Left renal cortex interstitium (tissue), 4 donors: ENCODE measurements around the gene IBA57. TPM values are rescaled to one million over a fixed set of nuclear protein-coding genes. Genes with fewer than 3 reads are reported as not detected.
"Not testable (repeated sequence)": the region's sequence is repeated elsewhere in the genome, so short reads cannot be mapped to it uniquely, and the experiment has no call there.

Source experiments
- DNase-seq, 4 donors: peaks; one replicate each; pipeline ENCODE4 v3.0.0-alpha.2; 2013; ENCODE audit warnings: low read depth in 4 of 4, low spot score in 2 of 4, missing footprints in 1 of 4
- polyA plus RNA-seq, 4 donors: library from polyadenylated mRNA; unstranded; fragments of 120-200 nt; gene quantifications; one replicate each; pipeline ENCODE4 v1.2.1, GENCODE V29; 2013; ENCODE audit not compliant: insufficient read length in 4 of 4

The IBA57 gene
- polyA plus RNA-seq, 4 donors, result 4.1 to 6.6 (median 5.8) TPM

DNA sequence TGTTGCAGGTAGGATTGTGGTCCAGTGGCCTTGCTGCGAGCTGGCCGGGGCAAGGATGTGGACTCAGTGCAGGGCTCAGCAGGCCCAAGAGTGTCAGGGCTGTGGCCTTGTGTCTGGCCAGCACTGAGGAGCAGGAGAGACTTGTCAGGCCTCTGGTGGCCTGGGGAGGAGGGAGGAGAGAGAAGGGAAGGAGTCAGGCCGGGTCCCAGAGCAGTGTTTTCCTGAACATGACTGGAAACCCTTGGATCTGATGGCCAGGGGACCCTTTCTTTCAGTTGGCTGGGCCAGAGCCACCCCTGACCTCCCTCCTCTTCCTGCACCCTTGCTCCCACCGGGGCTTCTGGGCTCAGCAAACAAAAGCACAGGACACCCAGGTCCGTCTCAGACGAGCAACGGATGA lies 5.1 kb downstream of the IBA57 start:
- DNase-seq, result no peak

DNA sequence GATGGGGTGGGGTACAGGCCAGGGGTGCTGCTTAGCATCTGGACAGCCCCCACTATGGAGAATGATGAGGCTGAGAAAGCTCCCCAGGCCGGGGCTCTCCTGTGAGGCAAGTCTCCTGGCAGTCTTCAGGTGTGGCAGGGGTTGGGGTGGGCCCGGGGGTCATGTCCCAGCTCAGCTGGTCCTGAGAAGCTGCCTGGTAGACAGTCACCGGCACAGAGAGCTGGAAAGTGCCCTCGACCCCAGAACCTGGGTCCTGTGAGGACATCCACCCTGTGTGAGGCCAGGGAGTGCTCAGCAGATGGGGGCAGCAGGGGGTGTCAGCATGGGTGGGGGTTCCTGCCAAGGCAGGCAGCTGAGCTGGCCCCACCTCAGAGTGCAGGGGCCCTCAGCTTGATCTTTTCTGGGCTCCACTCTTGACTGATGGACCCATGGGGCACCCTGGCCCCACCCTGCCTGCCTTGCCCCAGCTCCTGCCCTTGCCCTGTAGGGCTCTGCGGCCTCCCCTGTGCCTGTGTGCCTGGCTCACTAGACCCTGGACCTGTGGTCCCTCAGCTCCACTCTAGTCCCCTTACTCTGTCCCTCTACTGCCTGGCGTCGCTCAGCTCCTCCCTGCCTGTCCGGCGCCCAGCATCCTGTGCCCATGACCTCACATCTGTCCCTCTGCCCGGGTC lies 5.8 kb downstream of the IBA57 start:
- DNase-seq, result no peak

DNA sequence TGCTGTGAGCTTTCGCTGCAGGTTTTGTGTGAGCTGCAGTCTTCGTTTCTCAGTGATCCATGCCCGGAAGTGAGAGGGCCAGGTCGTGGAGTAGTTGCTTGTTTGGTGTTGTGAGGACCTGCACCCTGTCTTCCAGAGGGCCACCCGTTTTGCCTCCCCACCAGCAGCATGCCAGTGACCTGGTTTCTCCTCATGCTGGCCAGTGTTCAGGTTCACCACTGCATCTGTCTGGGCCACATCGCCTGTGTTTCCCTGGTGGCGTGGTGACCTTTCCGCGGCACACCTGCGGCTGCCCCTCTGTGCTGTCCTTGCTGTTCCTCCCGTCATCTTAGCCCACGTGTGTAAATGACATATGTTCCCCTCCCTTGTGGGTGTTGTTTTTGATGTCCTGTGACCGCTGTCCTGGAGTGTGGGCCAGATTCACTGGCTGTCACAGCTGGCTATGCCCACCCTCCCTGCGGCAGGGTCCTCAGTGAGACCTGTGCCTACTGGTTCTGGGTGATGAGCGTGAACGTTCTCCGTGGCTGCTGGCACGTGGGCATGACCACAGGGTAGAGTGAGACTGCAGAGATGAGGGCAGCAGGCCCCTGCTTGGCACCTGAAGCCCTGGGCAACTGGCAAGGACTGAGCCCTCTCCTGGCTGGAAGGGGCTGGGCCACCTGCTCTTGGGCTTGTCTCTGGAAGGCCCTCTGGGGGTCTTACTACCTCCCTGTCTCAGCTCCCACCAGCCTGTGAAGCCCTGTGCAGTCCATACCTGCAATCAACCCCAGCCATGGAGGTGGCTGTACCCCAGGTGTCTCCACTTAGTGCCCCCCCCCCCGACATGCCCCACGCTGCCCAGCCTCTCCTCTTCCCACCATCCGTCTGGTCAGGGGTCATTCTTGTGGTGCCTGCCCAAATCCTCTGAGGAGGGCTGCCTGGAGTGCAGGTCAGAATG lies 7.3 kb downstream of the IBA57 start:
- DNase-seq, result no peak

DNA sequence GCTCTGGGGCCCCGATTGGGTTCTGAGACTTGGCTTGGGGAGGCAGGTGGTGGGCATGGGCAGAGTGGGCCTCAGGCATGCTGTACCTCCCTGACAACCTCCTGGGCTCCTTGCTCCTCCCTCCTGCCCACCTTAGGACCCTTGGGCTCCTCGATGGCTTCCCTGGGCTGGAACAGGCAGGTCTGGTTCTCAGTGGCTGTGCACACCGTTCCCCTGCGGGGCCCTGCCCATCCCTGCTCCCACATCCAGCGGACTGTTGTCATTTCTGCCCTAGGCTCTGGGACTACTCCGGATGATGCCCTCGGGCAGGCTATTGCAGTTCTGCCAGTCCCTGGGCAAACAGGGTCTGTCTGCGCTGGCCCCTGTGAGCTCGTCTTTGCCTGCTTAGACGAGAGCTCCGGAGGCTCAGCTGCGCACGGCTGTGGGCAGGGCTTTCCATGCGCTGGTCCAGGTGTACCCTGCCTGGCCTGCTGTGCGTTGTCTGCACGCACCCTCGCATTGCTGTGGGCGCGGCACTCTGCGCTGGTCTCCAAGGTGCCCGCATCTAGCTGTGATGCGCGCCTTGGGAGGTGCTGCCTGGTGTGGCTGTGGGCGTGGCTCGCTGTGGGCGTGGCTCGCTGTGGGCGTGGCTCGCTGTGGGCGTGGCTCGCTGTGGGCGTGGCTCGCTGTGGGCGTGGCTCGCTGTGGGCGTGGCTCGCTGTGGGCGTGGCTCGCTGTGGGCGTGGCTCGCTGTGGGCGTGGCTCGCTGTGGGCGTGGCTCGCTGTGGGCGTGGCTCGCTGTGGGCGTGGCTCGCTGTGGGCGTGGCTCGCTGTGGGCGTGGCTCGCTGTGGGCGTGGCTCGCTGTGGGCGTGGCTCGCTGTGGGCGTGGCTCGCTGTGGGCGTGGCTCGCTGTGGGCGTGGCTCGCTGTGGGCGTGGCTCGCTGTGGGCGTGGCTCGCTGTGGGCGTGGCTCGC lies 8.2 kb downstream of the IBA57 start:
- not testable (repeated sequence) for DNase-seq

DNA sequence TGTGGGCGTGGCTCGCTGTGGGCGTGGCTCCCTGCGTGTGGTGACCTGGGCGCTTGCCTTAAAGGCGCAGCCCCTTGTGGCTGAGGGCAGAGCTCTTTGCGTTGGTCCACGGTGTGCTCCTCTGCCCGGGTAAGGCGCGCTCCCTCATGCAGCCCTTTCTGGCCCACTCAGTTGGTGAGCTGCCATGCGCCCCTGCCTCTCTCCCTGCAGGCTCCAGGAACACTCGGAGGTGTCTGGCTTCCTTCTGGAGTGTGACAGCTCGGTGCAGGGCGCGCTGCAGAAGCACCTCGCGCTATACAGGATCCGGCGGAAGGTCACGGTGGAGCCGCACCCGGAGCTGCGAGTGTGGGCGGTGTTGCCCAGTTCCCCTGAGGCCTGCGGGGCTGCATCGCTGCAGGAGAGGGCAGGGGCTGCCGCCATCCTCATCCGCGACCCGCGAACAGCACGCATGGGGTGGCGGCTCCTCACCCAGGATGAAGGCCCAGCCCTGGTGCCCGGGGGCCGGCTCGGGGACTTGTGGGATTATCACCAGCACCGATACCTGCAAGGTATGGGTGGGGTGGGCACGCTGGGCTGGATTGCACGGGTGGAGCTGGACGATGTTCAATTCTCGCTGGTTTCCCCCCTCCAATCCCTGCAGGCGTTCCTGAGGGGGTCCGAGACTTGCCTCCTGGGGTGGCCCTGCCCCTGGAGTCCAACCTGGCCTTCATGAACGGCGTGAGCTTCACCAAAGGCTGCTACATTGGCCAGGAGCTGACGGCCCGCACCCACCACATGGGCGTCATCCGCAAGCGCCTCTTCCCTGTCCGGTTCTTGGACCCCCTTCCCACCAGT lies 9.1 kb downstream of the IBA57 start:
- no peak for DNase-seq

DNA sequence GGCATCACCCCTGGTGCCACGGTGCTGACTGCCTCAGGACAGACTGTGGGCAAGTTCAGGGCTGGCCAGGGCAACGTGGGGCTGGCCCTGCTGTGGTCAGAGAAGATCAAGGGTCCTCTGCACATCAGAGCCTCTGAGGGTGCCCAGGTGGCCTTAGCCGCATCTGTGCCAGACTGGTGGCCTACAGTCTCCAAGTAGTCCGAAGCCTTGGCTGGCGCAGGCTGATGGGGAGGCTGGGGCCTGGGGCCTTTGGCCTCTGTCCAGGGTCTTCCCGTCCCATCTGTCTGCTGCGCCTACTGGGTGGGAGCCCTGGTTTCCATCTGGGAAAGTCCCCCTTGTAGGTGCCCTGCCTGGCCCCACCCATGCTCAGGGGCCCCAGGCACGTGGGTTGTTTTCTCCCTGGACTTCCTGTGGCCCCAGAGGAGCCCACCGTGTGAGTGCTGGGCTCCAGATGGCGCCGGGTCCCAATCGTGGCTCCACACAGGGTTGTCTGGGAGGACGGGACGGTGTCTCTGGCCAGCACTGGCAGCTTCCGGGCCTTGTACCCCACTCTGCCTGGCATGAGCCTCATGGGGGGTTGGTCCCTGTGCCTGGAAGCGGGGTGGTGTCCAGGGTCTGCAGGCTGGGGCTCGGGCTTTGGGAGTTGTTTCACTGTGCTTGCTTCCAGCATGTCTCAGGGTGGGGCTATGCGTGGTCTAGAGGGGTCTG lies 9.9 kb downstream of the IBA57 start:
- DNase-seq, result no peak

DNA sequence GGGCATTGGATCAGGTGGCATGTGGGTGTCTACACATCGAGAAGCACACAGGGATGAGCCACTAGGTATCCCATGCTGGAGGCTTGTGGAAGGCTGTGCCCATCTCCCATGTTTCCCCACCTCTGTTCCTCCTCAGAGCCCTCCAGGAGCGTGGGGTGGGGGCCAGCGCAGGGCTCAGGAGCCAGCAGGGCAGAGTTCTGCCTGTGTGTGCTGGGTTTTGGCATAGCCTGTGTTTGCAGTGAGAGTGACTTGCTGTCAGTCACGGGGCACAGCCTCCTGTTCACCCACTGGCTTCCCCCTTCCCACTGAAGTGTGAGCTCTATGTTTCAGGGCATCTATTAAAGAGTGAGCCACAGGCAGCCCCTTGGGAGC lies 10.4 kb downstream of the IBA57 start:
- no peak for DNase-seq

DNA sequence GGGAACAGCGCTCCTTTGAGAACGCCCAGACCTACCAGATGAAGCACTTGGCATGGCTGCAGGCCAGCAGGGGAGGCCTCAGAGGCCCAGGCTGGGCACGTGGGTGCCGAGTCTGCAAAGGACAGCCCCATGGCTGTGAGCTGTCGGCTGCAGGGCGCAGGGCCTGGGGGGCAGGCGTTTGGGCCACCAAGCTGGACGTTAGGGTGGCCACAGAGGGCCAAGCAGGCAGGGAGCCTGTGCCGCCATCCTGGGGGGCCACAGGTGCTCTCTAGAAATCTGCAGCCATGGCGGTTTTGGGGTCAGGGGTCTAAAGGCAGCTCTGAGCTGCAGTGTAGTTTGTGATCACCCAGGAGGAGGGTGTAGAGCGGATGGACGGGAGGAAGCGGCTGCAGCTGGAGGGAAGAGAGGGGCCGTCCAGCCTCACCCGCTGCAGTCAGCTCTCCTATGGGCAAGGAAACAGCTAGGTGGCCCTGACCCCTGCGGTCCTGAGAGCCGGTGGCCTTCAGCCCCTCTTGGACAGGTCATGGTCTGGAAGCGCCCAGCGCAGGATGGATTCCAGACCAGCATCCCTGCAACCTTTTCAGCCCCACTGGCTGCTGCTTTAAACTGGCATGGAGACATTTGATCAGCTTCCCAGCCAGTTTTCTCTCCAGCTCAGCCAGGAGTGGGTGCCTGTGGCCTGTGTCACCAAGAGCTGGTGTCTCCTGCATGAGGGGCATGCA lies 11.0 kb downstream of the IBA57 start:
- no peak for DNase-seq

DNA sequence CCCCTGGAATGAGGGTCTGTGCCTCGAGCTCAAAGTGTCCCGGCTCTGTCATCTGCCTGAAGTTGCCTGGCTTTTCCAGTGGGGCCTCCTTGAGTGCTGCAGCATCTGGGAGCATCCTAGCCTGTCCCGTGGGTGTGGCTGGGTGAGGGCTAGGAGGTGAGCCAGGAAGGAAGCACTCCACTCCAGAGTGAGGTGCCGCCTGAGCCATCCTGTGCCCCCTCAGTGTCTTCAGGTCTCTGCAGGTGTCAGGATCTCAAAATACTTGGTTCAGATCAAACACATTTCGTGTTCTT lies 11.5 kb downstream of the IBA57 start:
- DNase-seq, result no peak

DNA sequence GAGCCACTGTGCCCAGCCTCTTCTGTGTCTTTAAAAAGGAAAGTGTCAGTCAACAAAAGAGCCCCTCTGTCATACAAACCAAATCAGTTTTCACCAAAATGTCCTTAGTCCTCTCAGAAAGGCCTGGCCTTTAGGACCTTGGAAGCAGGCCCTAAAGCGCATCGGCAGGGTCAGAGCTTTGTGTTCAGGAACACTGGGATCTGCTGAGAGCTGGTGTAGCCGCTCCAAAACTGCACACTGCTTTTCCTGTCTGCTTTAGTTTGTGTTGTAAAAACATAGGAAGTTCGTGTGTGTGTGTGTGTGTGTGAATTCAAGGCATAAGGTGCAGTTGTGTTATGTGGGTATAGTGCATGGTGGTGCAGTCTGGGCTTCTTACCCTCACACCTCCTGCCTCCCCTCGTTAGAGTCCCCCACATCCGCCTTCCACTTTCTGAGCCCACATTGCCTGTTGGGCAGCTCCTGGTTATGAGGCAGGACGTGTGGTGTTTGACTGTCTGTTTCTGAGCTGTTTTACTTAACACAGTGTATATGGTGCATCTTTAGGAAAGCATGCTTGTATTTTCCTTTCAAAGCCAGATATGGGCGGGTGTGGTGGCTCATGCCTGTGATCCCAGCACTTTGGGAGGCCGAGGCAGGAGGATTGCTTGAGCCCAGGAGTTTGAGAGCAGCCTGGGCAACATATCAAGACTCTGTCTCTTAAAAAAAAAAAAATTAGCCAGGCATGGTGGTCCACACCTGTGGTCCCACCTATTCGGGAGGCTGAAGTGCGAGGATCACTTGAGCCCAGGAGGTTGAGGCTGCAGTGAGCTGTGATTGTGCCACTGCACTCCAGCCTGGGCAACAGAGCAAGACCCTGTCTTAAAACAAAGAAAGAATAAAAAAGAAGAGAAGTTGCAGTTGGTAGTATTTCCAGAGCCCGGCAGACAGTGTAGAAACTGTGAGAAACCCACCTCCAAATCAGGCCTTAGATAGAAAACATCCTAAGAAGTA lies 12.4 kb downstream of the IBA57 start:
- no peak for DNase-seq

DNA sequence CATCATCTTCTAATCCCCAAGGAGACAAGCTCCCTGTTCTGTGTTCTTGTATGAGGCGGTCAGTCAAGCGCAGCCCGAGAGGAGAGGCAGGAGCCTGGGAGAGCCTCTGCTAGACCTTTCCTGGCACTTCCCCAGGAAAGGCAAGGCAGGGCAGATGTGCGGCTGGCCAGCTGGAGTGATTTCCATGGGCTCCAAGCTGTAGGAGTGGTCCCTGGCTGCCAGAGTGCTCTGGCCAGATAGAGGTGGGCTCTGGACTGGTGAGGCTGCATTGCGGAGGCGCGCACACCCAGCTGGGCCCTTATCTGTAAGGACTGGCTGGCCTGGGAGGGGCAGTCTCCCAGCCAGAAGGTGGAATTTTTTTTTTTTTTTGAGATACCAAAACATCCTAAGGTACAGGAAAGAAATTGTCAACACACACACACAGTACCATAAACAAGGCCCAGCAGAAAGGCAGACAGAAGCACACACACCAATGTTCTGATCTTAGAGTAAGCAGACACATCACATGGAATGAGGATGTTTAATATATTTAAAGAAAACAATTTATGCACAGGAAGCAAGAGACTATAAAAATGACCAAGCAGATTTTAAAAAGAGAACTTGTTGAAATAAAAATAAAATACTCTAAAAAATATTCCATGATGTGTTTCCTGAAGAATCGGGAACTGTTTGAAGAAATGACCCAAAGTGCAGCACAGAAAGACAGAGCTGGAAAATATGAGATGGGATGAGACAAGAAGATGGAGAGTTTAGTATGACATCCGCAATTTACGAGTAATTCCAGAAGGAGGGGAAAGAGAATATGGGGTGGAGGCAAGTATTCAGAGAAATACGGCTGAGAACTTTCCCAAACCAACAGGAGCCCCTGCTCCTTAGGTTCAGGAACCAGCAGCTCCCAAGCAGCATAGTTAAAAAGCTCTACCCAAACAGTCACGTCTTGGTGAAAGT lies 13.4 kb downstream of the IBA57 start:
- DNase-seq, result no peak

DNA sequence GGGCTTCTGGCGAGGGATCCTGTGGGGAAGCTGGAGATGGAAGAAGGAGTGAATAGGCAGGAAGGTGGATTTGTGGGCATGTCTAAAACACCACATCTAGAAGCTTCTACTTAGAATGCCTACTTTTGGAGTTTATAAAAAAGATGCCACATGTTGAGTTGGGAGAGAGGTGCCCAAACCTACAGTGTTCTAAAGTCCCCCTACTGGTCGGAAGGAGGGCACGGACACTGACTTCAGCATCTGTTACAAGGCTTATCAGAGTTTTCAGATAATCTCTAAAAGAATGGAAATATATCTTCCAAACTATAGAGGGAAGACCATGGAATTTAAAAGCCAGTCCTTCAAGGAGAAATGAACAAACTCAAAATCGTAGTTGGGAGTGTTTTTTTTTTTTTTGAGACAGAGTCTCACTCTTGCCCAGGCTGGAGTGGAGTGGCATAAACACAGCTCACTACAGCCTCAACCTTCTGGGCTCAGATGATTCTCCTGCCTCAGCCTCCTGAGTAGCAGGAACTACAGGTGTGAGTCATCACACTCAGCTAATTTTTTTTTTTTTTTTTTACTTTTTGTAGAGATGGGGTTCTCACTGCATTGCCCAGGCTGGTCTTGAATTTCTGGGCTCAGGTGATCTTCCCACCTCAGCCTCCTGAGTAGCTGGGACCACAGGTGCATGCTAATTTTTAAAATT lies 14.8 kb downstream of the IBA57 start:
- DNase-seq, result no peak

DNA sequence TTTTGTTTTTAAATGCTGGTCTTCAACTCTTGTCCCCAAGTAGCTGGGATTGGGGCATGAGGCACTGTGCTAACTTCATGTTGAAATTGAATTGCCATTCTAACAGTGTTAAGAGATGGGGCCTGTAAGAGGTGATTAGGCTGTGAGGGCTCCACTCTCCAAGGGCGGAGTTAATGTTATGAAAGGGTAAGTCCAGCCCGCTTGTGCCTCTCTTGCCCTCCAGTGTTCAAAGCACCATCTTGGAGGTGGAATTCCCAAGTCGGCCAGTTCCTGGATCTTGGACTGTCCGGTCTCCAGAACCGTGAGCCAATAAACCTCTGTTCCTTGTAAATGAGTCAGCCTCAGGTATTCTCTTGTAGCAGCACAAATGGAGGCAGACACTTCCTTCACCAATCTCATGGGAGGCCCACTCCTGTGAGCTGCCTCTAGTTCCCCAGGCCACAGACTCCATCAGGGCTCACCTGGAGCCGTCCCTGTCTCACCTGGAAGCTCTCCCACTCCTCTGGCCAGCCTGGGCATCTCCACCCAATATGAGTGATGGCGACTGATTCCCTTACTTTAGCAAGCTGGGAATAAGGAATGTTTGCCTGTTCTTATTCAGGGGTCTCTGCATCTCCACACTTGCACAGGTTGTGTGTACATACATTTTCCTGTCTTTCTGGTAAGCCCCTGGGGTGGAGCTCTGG lies 15.5 kb downstream of the IBA57 start:
- DNase-seq, result no peak

DNA sequence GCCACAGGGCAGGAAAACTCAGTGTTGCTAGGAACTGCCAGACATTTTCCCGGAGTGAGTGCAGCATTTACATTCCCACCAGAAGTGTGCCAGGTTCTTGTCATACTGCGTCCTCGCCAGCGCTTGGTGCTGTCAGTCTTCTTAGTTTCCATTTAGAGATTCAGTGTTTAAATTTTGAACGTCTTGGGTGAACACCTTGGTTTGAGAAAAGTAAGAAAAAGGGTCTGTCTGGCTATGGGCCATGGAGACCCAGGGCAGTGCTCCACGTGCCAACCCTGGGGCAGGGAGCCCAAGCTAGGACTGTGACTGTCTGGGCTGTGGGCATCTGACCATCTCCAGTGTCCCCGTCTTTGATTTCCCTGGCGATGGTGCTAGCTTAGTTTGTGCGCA lies 16.0 kb downstream of the IBA57 start:
- DNase-seq, result no peak

DNA sequence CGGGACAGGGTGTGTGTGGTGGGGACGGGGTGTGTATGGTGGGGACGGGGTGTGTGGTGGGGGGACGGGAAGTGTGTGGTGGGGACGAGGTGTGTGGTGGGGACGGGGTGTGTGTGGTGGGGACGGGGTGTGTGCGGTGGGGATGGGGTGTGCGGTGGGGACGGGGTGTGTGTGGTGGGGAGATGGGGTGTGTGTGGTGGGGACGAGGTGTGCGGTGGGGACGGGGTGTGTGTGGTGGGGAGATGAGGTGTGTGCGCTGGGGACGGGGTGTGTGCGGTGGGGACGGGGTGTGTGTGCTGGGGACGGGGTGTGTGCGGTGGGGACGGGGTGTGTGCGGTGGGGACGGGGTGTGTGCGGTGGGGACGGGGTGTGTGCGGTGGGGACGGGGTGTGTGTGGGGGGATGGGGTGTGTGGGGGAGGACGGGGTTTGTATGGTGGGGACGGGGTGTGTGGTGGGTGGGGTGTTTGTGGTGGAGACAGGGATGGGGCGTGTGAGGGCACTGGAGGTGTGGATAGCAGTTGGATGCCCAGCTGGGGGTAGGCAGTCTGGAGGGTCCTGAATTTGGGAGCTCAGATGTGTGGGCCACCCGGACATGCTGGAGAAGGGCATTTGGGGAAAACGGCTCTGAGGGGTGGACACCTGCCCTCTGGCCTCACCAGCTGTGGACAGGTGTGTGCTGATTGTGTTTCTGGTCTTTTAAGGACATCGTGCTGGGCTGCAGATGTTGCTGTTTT lies 16.9 kb downstream of the IBA57 start:
- no peak for DNase-seq
